Measurements from ENCODE around the gene ZFP36. TPM values are rescaled to one million over a fixed set of nuclear protein-coding genes. Genes with fewer than 3 reads are reported as not detected.
"Not testable (repeated sequence)": the region's sequence is repeated elsewhere in the genome, so short reads cannot be mapped to it uniquely, and the experiment has no call there.

The ZFP36 gene
- total RNA-seq, 2 experiments from 2014 or later: 189 to 194 TPM

- peak overlapping the region; percentile 94 for H3K27ac Mint-ChIP-seq
- H3K4me3 Mint-ChIP-seq: peak overlapping the region; percentile 91
- CTCF ChIA-PET: interaction anchor here (0.5 to 2.8 kb wide), 5 partner anchors 28 to 686 kb away, joined by 3 to 12 read pairs (median 3); partner anchors contain the start of gene EID2B
- no peaks in the 10 kb centered on the region for H3K9me3 Mint-ChIP-seq
- H3K36me3 Mint-ChIP-seq (ENCODE audit: low read depth): peaks cover 43% of the 10 kb centered on the region
- no peak for DNase-seq
- POLR2A ChIA-PET: interaction anchor here (1.0 to 5.4 kb wide), 10 partner anchors 11 to 172 kb away, joined by 3 to 133 read pairs (median 6); partner anchors contain the start of genes EID2B, MED29, PAF1 and RPS16
- no peaks in the 10 kb centered on the region for H3K27me3 Mint-ChIP-seq
- H3K4me1 Mint-ChIP-seq: peaks cover 52% of the 10 kb centered on the region
Measured at GRCh38 chr19:39446365-39447084, 39.9 kb downstream of the ZFP36 start.

GRCh38 chr19:39448271-39448670 lies 41.6 kb downstream of the ZFP36 start:
- ChIA-PET POLR2A (interaction anchor here (1.1 to 5.4 kb wide), 3 partner anchors 13 to 32 kb away, joined by 3 to 133 read pairs (median 3); partner anchors contain the start of genes RPS16 and TIMM50), CTCF (no interaction called here)
- no peak for DNase-seq
- Mint-ChIP-seq H3K4me1 (peaks cover 66% of the 10 kb centered on the region), H3K36me3 (ENCODE audit: low read depth) (peaks cover 59% of the 10 kb centered on the region), H3K27ac (peak overlapping the region; percentile 94), H3K27me3 (no peaks in the 10 kb centered on the region), H3K4me3 (peak overlapping the region; percentile 91), H3K9me3 (no peaks in the 10 kb centered on the region)

- Mint-ChIP-seq H3K27me3 (no peaks in the 10 kb centered on the region), H3K4me3 (peak overlapping the region; percentile 53), H3K9me3 (no peaks in the 10 kb centered on the region), H3K4me1 (peaks cover 66% of the 10 kb centered on the region), H3K36me3 (ENCODE audit: low read depth) (peaks cover 67% of the 10 kb centered on the region), H3K27ac (peak overlapping the region; percentile 94)
- CTCF ChIA-PET: interaction anchor here (0.7 to 1.4 kb wide), 2 partner anchors 23 to 25 kb away, joined by 3 to 8 read pairs; no protein-coding TSS in a partner anchor
- DNase-seq: no peak
- POLR2A ChIA-PET: interaction anchor here (1.3 to 5.4 kb wide), 2 partner anchors 14 to 31 kb away, joined by 3 to 133 read pairs; partner anchors contain the start of genes RPS16 and TIMM50
Measured at GRCh38 chr19:39449116-39449797, 42.6 kb downstream of the ZFP36 start.

GRCh38 chr19:39451257-39451656 lies 44.6 kb downstream of the ZFP36 start:
- peaks cover 62% of the 10 kb centered on the region for H3K36me3 Mint-ChIP-seq (ENCODE audit: low read depth)
- DNase-seq, H3K9me3 Mint-ChIP-seq, H3K27me3 Mint-ChIP-seq, H3K4me3 Mint-ChIP-seq, H3K27ac Mint-ChIP-seq: not testable (repeated sequence)
- POLR2A ChIA-PET: interaction anchor here (2.3 kb wide), 1 partner anchor 15 kb away, joined by 9 read pairs; the partner anchor contains the start of gene RPS16
- peaks cover 62% of the 10 kb centered on the region for H3K4me1 Mint-ChIP-seq
- CTCF ChIA-PET: interaction anchor here (0.6 kb wide), 1 partner anchor 24 kb away, joined by 3 read pairs; no protein-coding TSS in a partner anchor

Other genes with a start within 250 kb of the ZFP36 start
- not detected for gene NCCRP1, start 209.9 kb upstream of the ZFP36 start, total RNA-seq
- gene SYCN, start 202.6 kb upstream of the ZFP36 start, total RNA-seq: not detected
- gene IFNL3, start 161.8 kb upstream of the ZFP36 start, total RNA-seq: not detected
- gene IFNL4, start 158.0 kb upstream of the ZFP36 start, total RNA-seq: not detected
- not detected for gene IFNL2, start 138.5 kb upstream of the ZFP36 start, total RNA-seq
- under 1 TPM; 0.38 to 0.43 TPM for gene IFNL1, start 110.4 kb upstream of the ZFP36 start, total RNA-seq
- gene LRFN1, start 86.0 kb upstream of the ZFP36 start, total RNA-seq: 1 to 10 TPM; 9.2 to 9.3 TPM
- 100 to 1,000 TPM; 705 to 721 TPM for gene GMFG, start 70.8 kb upstream of the ZFP36 start, total RNA-seq
- gene SAMD4B, start 64.4 kb upstream of the ZFP36 start, total RNA-seq: 10 to 100 TPM; 53.9 to 54.8 TPM
- 10 to 100 TPM; 44.0 to 47.2 TPM for gene PAF1, start 15.7 kb upstream of the ZFP36 start, total RNA-seq
- 10 to 100 TPM; 32.3 to 34.5 TPM for gene MED29, start 15.5 kb upstream of the ZFP36 start, total RNA-seq
- 10 to 100 TPM; 82.4 to 93.0 TPM for gene PLEKHG2, start 5.8 kb downstream of the ZFP36 start, total RNA-seq
- 1,000 to 10,000 TPM; 2,238 to 2,243 TPM for gene RPS16, start 29.1 kb downstream of the ZFP36 start, total RNA-seq
- gene SUPT5H, start 38.7 kb downstream of the ZFP36 start, total RNA-seq: 100 to 1,000 TPM; 153 to 159 TPM
- 10 to 100 TPM; 44.0 to 44.8 TPM for gene TIMM50, start 74.0 kb downstream of the ZFP36 start, total RNA-seq
- gene DLL3, start 92.1 kb downstream of the ZFP36 start, total RNA-seq: under 1 TPM; 0.28 to 0.30 TPM
- gene SELENOV, start 108.3 kb downstream of the ZFP36 start, total RNA-seq: not detected
- 1 to 10 TPM; 4.5 to 4.7 TPM for gene EID2B, start 126.0 kb downstream of the ZFP36 start, total RNA-seq
- 10 to 100 TPM; 14.8 to 15.2 TPM for gene EID2, start 133.3 kb downstream of the ZFP36 start, total RNA-seq
- gene LGALS13, start 195.7 kb downstream of the ZFP36 start, total RNA-seq: not detected
- not detected for gene LGALS16, start 249.1 kb downstream of the ZFP36 start, total RNA-seq